Neural crest cell (in vitro differentiated cells): ENCODE data around the gene ZKSCAN1. TPM values are rescaled to one million over a fixed set of nuclear protein-coding genes. Genes with fewer than 3 reads are reported as not detected.

Source experiments
- DNase-seq: peaks from one replicate; pipeline ENCODE4 v3.0.0; 2021; ENCODE audit warnings: low read depth, mixed read lengths, low spot score
- H3K27ac Mint-ChIP-seq: one replicate; pipeline ENCODE4 v1.8.0; 2021; ENCODE audit warnings: mild to moderate bottlenecking, mixed read lengths; ENCODE audit not compliant: unreplicated experiment
- H3K27me3 Mint-ChIP-seq: 2 replicates; pipeline ENCODE4 v1.8.0; 2021; ENCODE audit warnings: low read depth, mild to moderate bottlenecking, mixed read lengths
- H3K36me3 Mint-ChIP-seq: 2 replicates; pipeline ENCODE4 v1.8.0; 2021; ENCODE audit warnings: low read depth, mild to moderate bottlenecking, mixed read lengths
- H3K4me1 Mint-ChIP-seq: 2 replicates; pipeline ENCODE4 v1.8.0; 2021; ENCODE audit warnings: mixed read lengths
- H3K4me3 Mint-ChIP-seq: one replicate; pipeline ENCODE4 v1.8.0; 2021; ENCODE audit warnings: mild to moderate bottlenecking, mixed read lengths
- H3K9me3 Mint-ChIP-seq: 2 replicates; pipeline ENCODE4 v1.8.0; 2021; ENCODE audit warnings: mixed read lengths
- CTCF ChIP-seq: fragments of 200-600 bp; sonication (generic); conservative IDR thresholded peaks from 2 replicates; pipeline ENCODE4 v1.5.0; 2021; ENCODE audit warnings: antibody characterized with exemption, mild to moderate bottlenecking
- total RNA-seq: library from RNA; stranded (reverse); gene quantifications from 2 replicates; pipeline ENCODE4 v1.2.1, GENCODE V29; 2021

ZKSCAN1 gene
- total RNA-seq, 1 donor from 2014 or later, result 122 TPM

DNA sequence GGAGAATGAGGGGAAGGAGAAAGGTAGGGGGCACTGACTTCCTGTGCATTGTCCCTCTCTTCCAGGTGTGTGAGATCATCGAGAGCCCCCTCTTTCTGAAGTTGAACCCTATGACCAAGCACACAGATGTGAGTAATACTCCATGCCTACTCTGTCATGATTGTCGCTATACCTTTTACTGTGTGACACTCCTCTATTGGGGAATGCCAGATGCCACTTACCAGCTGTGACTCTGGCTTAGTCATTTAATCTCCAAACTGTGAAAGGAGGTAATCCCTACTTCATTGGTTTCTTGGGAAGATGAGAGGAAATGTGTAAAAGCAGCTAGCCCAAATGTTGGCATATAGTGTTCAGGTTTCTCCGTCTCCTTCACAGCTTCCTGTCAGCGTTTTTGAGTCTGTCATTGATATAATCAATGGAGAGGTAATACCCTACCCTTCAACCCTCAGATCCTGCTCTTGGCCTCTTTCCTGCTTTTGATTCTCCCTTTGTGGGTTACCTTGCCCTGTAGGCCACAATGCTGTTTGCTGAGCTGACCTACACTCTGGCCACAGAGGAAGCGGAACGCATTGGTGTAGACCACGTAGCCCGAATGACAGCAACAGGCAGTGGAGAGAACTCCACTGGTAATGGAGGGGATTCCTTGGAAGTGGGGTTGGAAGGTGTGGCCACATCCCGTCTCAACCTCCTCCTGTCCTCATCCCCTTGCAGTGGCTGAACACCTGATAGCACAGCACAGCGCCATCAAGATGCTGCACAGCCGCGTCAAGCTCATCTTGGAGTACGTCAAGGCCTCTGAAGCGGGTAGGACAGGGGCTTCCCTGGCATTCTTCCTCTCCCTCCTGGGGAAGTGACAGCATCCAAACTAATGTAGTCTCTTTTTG, 75.4 kb downstream of the ZKSCAN1 start:
- peaks cover 43% of the 10 kb centered on the region for H3K36me3 Mint-ChIP-seq

More for the DNA sequence above, 75.4 kb downstream of the ZKSCAN1 start:
- Mint-ChIP-seq H3K27me3 (peaks cover 55% of the 10 kb centered on the region), H3K4me3 (peak overlapping the region; percentile 99), H3K27ac (peak overlapping the region; percentile 71), H3K4me1 (peaks cover 57% of the 10 kb centered on the region), H3K9me3 (no peaks in the 10 kb centered on the region)
- no peak for DNase-seq
- no peak for TF ChIP-seq CTCF

Other genes with a start within 250 kb of the ZKSCAN1 start
- gene CYP3A4, start 231.4 kb upstream of the ZKSCAN1 start, total RNA-seq, result not detected in 2 replicates
- gene CYP3A43, start 187.6 kb upstream of the ZKSCAN1 start, total RNA-seq, result not detected in 2 replicates
- 0.27 TPM in 1 of 2 replicates, not detected in the other for gene OR2AE1, start 138.6 kb upstream of the ZKSCAN1 start, total RNA-seq
- 8.9 and 10.4 TPM in 2 replicates for gene TRIM4, start 96.1 kb upstream of the ZKSCAN1 start, total RNA-seq
- gene GJC3, start 86.0 kb upstream of the ZKSCAN1 start, total RNA-seq, result 0.28 and 0.45 TPM in 2 replicates
- gene AZGP1, start 39.6 kb upstream of the ZKSCAN1 start, total RNA-seq, result 0.52 TPM in 1 of 2 replicates, not detected in the other
- gene ZSCAN21, start 34.2 kb downstream of the ZKSCAN1 start, total RNA-seq, result 19.3 and 20.3 TPM in 2 replicates
- gene ZNF3, start 66.1 kb downstream of the ZKSCAN1 start, total RNA-seq, result 67.1 and 72.3 TPM in 2 replicates
- 142 and 160 TPM in 2 replicates for gene COPS6, start 73.4 kb downstream of the ZKSCAN1 start, total RNA-seq
- gene MCM7, start 85.8 kb downstream of the ZKSCAN1 start, total RNA-seq, result 420 and 426 TPM in 2 replicates
- gene AP4M1, start 86.0 kb downstream of the ZKSCAN1 start, total RNA-seq, result 22.6 and 23.6 TPM in 2 replicates
- gene TAF6, start 103.8 kb downstream of the ZKSCAN1 start, total RNA-seq, result 82.0 and 88.9 TPM in 2 replicates
- 27.7 and 27.9 TPM in 2 replicates for gene CNPY4, start 104.0 kb downstream of the ZKSCAN1 start, total RNA-seq
- gene MBLAC1, start 111.4 kb downstream of the ZKSCAN1 start, total RNA-seq, result 2.1 and 2.4 TPM in 2 replicates
- gene LAMTOR4, start 133.3 kb downstream of the ZKSCAN1 start, total RNA-seq, result 134 and 135 TPM in 2 replicates
- gene TRAPPC14, start 143.1 kb downstream of the ZKSCAN1 start, total RNA-seq, result 32.0 and 33.9 TPM in 2 replicates
- 15.3 and 16.6 TPM in 2 replicates for gene GAL3ST4, start 153.0 kb downstream of the ZKSCAN1 start, total RNA-seq
- 97.8 and 106 TPM in 2 replicates for gene GPC2, start 161.8 kb downstream of the ZKSCAN1 start, total RNA-seq
- 1.1 and 1.9 TPM in 2 replicates for gene STAG3, start 162.3 kb downstream of the ZKSCAN1 start, total RNA-seq
- not detected in 2 replicates for gene PVRIG, start 204.4 kb downstream of the ZKSCAN1 start, total RNA-seq